GM21786 (cell line): ENCODE data around the gene CASK.

Experiments used
- ATAC-seq: cut with Tn5 transposase; IDR thresholded peaks from one replicate; pipeline ENCODE4 v1.9.1; 2021; ENCODE audit not compliant: unreplicated experiment

Gene CASK

DNA sequence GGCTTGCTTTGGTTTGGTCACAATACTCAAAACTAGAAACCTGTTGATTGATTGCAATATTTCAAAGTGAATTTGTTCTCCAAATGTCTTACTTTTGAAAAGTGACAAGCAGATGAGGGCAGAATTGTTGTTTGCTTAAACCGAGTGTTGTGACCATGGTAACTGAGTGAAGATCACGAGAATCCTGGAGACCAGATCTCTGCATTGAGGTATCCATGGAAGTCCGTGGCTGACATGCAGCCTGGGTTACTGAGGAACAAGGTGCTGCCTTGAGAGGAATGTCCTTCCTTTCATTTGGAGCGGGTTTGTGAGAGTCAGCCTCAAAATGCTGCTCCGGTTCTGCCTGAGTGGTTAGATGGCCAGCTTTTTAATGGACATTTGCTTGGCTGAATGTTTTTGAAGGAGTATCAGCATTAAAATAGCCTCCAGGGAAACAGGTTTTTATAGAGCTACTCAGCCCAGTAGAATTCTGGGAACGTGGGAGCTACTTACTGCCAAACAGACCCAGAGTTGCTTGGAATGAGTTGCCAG, 444.9 kb downstream of the CASK start:
- no peak for ATAC-seq

DNA sequence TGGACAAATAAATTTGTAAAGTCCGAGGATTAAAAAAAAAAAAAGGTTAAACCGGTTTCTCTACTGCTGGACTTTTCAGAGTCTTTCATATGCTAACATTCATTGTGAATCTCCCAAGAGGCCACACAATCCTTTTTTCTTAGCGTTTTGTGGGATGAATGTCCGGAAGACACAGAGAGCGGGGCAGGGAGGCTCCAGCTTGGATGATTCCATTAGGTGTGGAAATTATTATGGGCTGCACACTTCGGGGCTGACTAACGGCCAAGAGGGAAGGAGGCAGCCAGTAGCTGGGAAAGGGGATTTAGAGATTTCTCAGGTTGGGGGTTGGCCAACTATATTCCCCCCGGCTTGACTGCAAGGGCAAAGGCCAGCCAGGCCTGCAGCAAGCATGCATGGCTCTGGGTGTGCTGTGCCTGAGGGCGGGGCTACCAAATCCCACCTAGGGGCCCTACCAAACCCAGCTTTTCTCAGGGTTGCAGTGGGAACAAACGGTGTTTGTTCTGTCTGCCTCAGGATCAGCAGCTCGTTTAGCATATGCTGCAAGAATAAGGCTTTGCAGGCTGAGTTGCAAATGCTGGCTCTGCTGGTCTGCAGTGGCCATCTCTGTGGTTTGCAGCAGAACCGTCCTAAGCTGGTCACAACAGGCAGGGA, 447.6 kb downstream of the CASK start:
- ATAC-seq = no peak

DNA sequence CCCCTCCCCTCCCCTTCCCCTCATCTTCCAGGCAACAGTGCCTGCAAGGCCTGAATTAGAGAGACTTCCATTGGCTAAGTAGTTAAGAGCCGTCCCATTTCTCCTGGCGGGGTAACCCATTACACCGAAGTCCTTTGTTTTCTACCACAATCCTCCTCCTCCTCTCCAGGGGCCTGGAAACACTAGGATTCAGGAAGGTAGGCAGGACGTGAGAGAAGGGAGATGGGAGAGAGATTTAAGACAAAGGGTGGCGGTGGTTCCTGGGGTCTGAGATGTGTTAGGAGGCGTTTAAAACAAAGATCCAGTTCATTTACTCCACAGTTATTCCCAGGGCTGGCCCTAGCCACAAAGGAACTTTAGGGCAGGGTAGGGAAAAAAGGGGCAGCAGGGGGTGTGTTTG, 448.2 kb downstream of the CASK start:
- no peak for ATAC-seq

DNA sequence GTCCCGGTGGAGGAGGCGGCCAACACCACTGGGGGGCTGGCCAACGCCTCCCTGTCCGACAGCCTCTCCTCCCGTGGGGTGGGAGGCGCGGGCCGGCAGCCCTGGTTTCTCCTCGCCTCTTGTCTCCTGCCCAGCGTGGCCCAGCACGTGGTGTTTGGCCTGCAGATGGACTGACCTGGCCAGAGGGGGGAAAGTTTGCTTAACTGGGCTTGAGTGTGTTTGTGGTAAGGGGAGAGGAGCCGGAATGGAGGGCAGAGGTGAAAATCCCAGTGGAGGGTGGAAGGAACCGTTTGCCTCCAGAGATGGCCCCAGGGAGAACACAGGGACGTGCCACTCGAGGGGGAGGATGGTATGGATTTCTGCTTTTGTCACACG, 448.6 kb downstream of the CASK start:
- ATAC-seq = no peak

DNA sequence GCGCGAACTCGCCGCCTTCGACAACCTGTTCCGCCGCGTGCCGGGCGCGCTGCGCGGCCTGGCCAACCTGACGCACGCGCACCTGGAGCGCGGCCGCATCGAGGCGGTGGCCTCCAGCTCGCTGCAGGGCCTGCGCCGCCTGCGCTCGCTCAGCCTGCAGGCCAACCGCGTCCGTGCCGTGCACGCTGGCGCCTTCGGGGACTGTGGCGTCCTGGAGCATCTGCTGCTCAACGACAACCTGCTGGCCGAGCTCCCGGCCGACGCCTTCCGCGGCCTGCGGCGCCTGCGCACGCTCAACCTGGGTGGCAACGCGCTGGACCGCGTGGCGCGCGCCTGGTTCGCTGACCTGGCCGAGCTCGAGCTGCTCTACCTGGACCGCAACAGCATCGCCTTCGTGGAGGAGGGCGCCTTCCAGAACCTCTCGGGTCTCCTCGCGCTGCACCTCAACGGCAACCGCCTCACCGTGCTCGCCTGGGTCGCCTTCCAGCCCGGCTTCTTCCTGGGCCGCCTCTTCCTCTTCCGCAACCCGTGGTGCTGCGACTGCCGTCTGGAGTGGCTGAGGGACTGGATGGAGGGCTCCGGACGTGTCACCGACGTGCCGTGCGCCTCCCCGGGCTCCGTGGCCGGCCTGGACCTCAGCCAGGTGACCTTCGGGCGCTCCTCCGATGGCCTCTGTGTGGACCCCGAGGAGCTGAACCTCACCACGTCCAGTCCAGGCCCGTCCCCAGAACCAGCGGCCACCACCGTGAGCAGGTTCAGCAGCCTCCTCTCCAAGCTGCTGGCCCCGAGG, 449.2 kb downstream of the CASK start:
- ATAC-seq = no peak

DNA sequence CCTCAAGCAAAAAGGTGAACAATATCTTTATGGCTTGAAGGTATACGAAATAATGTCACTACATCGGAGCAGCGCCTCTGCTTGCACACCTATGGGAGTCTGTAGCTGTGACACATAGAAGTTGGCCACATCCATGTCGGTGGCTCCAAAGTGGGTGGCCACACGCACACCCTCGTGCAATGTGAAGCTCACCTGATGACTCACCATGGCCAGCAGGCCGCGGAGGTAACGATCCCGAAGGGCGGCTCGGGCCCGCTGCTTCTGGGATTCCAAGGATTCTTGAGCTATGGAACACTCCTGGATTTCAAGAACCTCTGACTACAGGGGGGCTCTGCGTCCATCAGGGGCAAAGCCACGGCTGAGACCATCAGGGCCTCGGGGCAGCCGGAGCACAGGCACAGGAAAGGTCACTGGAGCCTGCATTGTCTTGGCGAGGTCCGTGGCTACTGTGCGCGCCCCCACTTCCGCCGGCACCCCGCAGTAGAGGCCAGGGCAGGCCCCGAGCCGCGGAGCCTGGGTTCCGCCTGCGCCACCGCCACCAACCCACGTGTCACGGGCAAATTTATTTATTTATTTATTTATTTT, 451.0 kb downstream of the CASK start:
- ATAC-seq = no peak

GRCh38 chrX:41471786-41472185, 451.6 kb downstream of the CASK start:
- no peak for ATAC-seq

- ATAC-seq = no peak
Measured at GRCh38 chrX:41470706-41471105, 452.6 kb downstream of the CASK start.

- no peak for ATAC-seq
Measured at GRCh38 chrX:41468647-41469323, 454.6 kb downstream of the CASK start.
